GM23338 (cell line): ENCODE results near the gene TBC1D10B. TPM values are rescaled to one million over a fixed set of nuclear protein-coding genes. Genes with fewer than 3 reads are reported as not detected.

Experiments used
- ATAC-seq: fragments of 200-7000 bp; cut with Tn5 transposase; 3 replicates; pipeline ENCODE4 v1.9.1; 2020
- DNase-seq: peaks from one replicate; pipeline ENCODE4 v3.0.0-alpha.2; 2015; ENCODE audit warnings: low spot score
- H2AFZ ChIP-seq: fragments of 200-600 bp; sonication (generic); 2 replicates; pipeline ENCODE4 v1.8.0; 2016; ENCODE audit warnings: antibody characterized with exemption, mild to moderate bottlenecking, moderate library complexity
- H3F3A ChIP-seq: fragments of 200-600 bp; sonication (generic); replicated peaks from 2 replicates; pipeline ENCODE4 v1.8.0; 2017; ENCODE audit warnings: antibody characterized with exemption, mixed run types, low read depth
- H3K27ac ChIP-seq: fragments of 200-600 bp; sonication (generic); 2 replicates; pipeline ENCODE4 v1.6.1; 2016; ENCODE audit warnings: low read depth
- H3K27me3 ChIP-seq: fragments of 200-600 bp; sonication (generic); 2 replicates; pipeline ENCODE4 v1.8.0; 2016; ENCODE audit warnings: mild to moderate bottlenecking, mixed run types, moderate library complexity; ENCODE audit not compliant: insufficient read depth
- H3K36me3 ChIP-seq: fragments of 200-600 bp; sonication (generic); 2 replicates; pipeline ENCODE4 v1.8.0; 2016; ENCODE audit warnings: mild to moderate bottlenecking; ENCODE audit not compliant: insufficient read depth
- H3K4me1 ChIP-seq: fragments of 200-600 bp; sonication (generic); 2 replicates; pipeline ENCODE4 v1.8.0; 2016; ENCODE audit warnings: mild to moderate bottlenecking, moderate library complexity; ENCODE audit not compliant: insufficient read depth
- H3K4me2 ChIP-seq: fragments of 200-600 bp; sonication (generic); 2 replicates; pipeline ENCODE4 v1.7.1; 2017; ENCODE audit warnings: mixed run types
- H3K4me3 ChIP-seq: fragments of 200-600 bp; sonication (generic); 2 replicates; pipeline ENCODE4 v1.6.1; 2016; ENCODE audit warnings: mixed run types
- H3K79me2 ChIP-seq: fragments of 200-600 bp; sonication (generic); replicated peaks from 2 replicates; pipeline ENCODE4 v1.8.0; 2017; ENCODE audit warnings: mild to moderate bottlenecking; ENCODE audit not compliant: insufficient read depth
- H3K9me2 ChIP-seq: fragments of 200-600 bp; sonication (generic); 2 replicates; pipeline ENCODE4 v1.8.0; 2017; ENCODE audit not compliant: insufficient read depth
- H4K20me1 ChIP-seq: fragments of 200-600 bp; sonication (generic); replicated peaks from 2 replicates; pipeline ENCODE4 v1.8.0; 2017; ENCODE audit warnings: mild to moderate bottlenecking; ENCODE audit not compliant: insufficient read depth
- H3K27ac Mint-ChIP-seq: 2 replicates; pipeline ENCODE4 v1.8.0; 2020; ENCODE audit warnings: inconsistent platforms, mild to moderate bottlenecking, moderate library complexity, mixed read lengths
- H3K27me3 Mint-ChIP-seq: 3 replicates; pipeline ENCODE4 v1.8.0; 2022; ENCODE audit warnings: low read depth, mild to moderate bottlenecking, moderate library complexity, mixed read lengths, inconsistent platforms; ENCODE audit not compliant: insufficient read depth, poor library complexity
- H3K36me3 Mint-ChIP-seq: 3 replicates; pipeline ENCODE4 v1.8.0; 2021; ENCODE audit warnings: low read depth, mild to moderate bottlenecking, inconsistent platforms, moderate library complexity, mixed read lengths
- H3K4me1 Mint-ChIP-seq: 3 replicates; pipeline ENCODE4 v1.8.0; 2020; ENCODE audit warnings: mild to moderate bottlenecking, inconsistent platforms, mixed read lengths
- H3K4me3 Mint-ChIP-seq: 3 replicates; pipeline ENCODE4 v1.8.0; 2021; ENCODE audit warnings: moderate library complexity, mild to moderate bottlenecking, inconsistent platforms, mixed read lengths
- H3K9me3 Mint-ChIP-seq: 3 replicates; pipeline ENCODE4 v1.8.0; 2020; ENCODE audit warnings: moderate library complexity, mild to moderate bottlenecking, inconsistent platforms, mixed read lengths
- NANOG ChIP-seq: IDR thresholded peaks from 2 replicates; pipeline ENCODE4 v1.6.1; 2016; ENCODE audit warnings: antibody characterized with exemption, borderline replicate concordance
- ZNF114 ChIP-seq: fragments of 250-450 bp; sonication (Bioruptor Pico); IDR thresholded peaks from 2 replicates; pipeline ENCODE4 v1.5.0; 2020; ENCODE audit warnings: mild to moderate bottlenecking, moderate library complexity
- ZNF331 ChIP-seq: fragments of 250-450 bp; sonication (Bioruptor Pico); IDR thresholded peaks from 2 replicates; pipeline ENCODE4 v1.5.0; 2020; ENCODE audit warnings: low read depth, mild to moderate bottlenecking, moderate library complexity
- polyA plus RNA-seq: library from polyadenylated mRNA; unstranded; fragments of >200 nt; fragmentation: Nextera tagmentation; extraction: Ambion mirVana; gene quantifications from 2 replicates; pipeline ENCODE4 v1.2.1, GENCODE V29; 2016
- total RNA-seq: library from RNA; depleted of rRNA; stranded (reverse); fragments of >200 nt; shearing (Covaris generic); gene quantifications from 2 replicates; pipeline ENCODE4 v1.2.3, GENCODE V29; 2014
- TF ChIP-seq, protein P1 (sequence below): fragments of 250-450 bp; sonication (Bioruptor Pico); IDR thresholded peaks from 2 replicates; pipeline ENCODE4 v1.5.0; 2020; ENCODE audit warnings: mild to moderate bottlenecking, moderate library complexity
- TF ChIP-seq, protein P2 (sequence below), 2 experiments: fragments of 200-600 bp in 1 of 2; sonication (generic) in 1 of 2; conservative IDR thresholded peaks; 2 replicates each; pipeline versions ENCODE4 v1.5.1 to v1.6.1; 2016 to 2017; ENCODE audit warnings: antibody characterized with exemption in 2 of 2, low read depth in 2 of 2, mild to moderate bottlenecking in 2 of 2, moderate library complexity in 1 of 2

Gene TBC1D10B
- total and polyA plus RNA-seq, 2 experiments from 2014 or later: 13.3 to 30.8 TPM

DNA sequence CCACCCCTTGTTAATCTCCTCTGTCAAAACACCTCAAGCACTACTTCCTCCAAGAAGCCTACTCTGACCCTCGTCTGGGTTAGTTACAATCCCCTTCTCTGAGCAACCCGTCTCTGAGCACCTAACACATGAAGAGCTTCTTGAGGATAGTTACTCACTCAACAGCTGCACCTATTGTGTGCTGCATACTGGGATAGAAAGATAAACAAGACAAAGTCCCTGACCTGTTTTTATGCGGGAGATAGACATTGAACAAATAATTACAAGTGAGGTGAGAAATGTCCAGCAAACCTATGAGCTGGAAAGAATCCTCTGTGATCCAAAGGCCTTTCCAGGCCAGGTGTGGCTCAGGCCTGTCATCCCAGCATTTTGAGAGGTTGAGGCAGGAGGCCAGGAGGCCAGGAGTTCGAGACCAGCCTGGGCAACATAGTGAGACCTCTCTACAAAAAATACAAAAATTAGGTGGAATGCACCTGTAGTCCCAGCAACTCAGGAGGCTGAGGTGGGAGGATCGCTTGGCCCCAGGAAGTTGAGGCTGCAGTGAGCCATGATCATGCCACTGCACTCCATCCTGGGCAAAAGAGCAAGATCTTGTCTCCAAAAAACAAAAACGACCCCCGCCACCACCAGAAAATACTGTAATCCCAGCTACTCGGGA, 31.6 kb upstream of the TBC1D10B start:
- TF ChIP-seq ZNF114 (CRISPR knock-in tag): no peak
- TF ChIP-seq, protein P1, sequence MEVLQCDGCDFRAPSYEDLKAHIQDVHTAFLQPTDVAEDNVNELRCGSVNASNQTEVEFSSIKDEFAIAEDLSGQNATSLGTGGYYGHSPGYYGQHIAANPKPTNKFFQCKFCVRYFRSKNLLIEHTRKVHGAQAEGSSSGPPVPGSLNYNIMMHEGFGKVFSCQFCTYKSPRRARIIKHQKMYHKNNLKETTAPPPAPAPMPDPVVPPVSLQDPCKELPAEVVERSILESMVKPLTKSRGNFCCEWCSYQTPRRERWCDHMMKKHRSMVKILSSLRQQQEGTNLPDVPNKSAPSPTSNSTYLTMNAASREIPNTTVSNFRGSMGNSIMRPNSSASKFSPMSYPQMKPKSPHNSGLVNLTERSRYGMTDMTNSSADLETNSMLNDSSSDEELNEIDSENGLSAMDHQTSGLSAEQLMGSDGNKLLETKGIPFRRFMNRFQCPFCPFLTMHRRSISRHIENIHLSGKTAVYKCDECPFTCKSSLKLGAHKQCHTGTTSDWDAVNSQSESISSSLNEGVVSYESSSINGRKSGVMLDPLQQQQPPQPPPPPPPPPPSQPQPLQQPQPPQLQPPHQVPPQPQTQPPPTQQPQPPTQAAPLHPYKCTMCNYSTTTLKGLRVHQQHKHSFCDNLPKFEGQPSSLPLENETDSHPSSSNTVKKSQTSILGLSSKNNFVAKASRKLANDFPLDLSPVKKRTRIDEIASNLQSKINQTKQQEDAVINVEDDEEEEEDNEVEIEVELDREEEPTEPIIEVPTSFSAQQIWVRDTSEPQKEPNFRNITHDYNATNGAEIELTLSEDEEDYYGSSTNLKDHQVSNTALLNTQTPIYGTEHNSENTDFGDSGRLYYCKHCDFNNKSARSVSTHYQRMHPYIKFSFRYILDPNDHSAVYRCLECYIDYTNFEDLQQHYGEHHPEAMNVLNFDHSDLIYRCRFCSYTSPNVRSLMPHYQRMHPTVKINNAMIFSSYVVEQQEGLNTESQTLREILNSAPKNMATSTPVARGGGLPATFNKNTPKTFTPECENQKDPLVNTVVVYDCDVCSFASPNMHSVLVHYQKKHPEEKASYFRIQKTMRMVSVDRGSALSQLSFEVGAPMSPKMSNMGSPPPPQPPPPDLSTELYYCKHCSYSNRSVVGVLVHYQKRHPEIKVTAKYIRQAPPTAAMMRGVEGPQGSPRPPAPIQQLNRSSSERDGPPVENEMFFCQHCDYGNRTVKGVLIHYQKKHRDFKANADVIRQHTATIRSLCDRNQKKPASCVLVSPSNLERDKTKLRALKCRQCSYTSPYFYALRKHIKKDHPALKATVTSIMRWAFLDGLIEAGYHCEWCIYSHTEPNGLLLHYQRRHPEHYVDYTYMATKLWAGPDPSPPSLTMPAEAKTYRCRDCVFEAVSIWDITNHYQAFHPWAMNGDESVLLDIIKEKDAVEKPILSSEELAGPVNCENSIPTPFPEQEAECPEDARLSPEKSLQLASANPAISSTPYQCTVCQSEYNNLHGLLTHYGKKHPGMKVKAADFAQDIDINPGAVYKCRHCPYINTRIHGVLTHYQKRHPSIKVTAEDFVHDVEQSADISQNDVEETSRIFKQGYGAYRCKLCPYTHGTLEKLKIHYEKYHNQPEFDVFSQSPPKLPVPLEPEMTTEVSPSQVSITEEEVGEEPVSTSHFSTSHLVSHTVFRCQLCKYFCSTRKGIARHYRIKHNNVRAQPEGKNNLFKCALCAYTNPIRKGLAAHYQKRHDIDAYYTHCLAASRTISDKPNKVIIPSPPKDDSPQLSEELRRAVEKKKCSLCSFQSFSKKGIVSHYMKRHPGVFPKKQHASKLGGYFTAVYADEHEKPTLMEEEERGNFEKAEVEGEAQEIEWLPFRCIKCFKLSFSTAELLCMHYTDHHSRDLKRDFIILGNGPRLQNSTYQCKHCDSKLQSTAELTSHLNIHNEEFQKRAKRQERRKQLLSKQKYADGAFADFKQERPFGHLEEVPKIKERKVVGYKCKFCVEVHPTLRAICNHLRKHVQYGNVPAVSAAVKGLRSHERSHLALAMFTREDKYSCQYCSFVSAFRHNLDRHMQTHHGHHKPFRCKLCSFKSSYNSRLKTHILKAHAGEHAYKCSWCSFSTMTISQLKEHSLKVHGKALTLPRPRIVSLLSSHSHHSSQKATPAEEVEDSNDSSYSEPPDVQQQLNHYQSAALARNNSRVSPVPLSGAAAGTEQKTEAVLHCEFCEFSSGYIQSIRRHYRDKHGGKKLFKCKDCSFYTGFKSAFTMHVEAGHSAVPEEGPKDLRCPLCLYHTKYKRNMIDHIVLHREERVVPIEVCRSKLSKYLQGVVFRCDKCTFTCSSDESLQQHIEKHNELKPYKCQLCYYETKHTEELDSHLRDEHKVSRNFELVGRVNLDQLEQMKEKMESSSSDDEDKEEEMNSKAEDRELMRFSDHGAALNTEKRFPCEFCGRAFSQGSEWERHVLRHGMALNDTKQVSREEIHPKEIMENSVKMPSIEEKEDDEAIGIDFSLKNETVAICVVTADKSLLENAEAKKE: no peak
- no peak for TF ChIP-seq ZNF331 (CRISPR knock-in tag)
- no peak for TF ChIP-seq NANOG
- TF ChIP-seq, protein P2, sequence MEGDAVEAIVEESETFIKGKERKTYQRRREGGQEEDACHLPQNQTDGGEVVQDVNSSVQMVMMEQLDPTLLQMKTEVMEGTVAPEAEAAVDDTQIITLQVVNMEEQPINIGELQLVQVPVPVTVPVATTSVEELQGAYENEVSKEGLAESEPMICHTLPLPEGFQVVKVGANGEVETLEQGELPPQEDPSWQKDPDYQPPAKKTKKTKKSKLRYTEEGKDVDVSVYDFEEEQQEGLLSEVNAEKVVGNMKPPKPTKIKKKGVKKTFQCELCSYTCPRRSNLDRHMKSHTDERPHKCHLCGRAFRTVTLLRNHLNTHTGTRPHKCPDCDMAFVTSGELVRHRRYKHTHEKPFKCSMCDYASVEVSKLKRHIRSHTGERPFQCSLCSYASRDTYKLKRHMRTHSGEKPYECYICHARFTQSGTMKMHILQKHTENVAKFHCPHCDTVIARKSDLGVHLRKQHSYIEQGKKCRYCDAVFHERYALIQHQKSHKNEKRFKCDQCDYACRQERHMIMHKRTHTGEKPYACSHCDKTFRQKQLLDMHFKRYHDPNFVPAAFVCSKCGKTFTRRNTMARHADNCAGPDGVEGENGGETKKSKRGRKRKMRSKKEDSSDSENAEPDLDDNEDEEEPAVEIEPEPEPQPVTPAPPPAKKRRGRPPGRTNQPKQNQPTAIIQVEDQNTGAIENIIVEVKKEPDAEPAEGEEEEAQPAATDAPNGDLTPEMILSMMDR (conservative IDR thresholded peaks at IDR 0.05; ENCODE audit: low read depth in 2 of 2): no peak
- ATAC-seq: no peak
- H3F3A ChIP-seq: peaks cover 45% of the 10 kb centered on the region
- H2AFZ ChIP-seq: no peak overlapping the region
- peaks cover 7% of the 10 kb centered on the region for H3K79me2 ChIP-seq
- peaks cover 25% of the 10 kb centered on the region for H3K4me1 Mint-ChIP-seq
- peaks cover 14% of the 10 kb centered on the region for H3K4me1 ChIP-seq
- no peaks in the 10 kb centered on the region for H3K27me3 ChIP-seq
- H3K4me3 Mint-ChIP-seq: peak overlapping the region; percentile 62
- peaks cover 15% of the 10 kb centered on the region for H3K27me3 Mint-ChIP-seq
- no peak for DNase-seq
- peak overlapping the region; percentile 70; the same call in 1 of the 2 replicates for H3K27ac Mint-ChIP-seq
- H3K4me2 ChIP-seq: no peak overlapping the region
- no peak overlapping the region for H3K27ac ChIP-seq
- no peaks in the 10 kb centered on the region for H3K9me3 Mint-ChIP-seq
- H3K4me3 ChIP-seq: no peak overlapping the region
- peaks cover 6% of the 10 kb centered on the region; the same call in 1 of the 2 replicates for H3K36me3 ChIP-seq
- peaks cover 5% of the 10 kb centered on the region; the same call in 1 of the 2 replicates for H4K20me1 ChIP-seq
- H3K9me2 ChIP-seq: no peaks in the 10 kb centered on the region
- H3K36me3 Mint-ChIP-seq: peaks cover 28% of the 10 kb centered on the region
